ENCODE results near the gene TMCO4. TPM values are rescaled to one million over a fixed set of nuclear protein-coding genes. Genes with fewer than 3 reads are reported as not detected.
A peak's percentile ranks its signal among the peaks of the same experiment; 100 is the strongest.

Gene TMCO4
- total RNA-seq, 1 experiment from 2014 or later, result 13.5 TPM

DNA sequence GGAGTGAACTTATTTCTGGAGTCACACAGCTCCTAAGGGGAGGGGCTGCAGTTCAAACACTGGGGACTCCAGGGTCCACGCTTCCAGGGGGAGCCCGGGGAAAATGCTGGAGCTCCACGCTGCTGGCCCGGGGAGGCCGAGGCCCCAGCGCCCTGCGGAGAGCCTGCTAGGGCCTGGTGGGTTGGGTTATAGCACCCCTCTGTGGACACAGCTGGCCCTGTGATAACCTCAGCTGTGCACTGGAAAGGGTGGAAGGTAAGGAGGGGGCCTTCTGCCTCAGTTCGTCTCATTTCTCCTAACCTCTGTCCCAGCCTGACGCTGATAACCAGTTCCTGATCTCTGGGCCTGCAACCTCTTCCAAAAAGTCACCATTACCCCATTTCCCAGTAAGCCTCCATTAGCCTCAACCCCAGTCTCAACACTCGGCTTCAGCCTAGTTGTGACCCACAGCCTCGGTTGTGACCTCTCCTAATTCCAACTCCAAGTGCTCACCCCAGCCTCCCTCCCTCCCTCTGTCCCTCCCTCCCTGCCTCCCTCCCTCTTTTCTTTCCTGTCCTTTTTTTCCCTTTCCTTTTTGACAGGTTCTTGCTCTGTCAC lies 148.5 kb downstream of the TMCO4 start:
- H3K36me3 Mint-ChIP-seq (ENCODE audit: insufficient read depth, unreplicated experiment), result peaks cover 4% of the 10 kb centered on the region
- no TSS peak for BruUV-seq (replicated peaks)
- H3K27me3 Mint-ChIP-seq (ENCODE audit: unreplicated experiment), result no peaks in the 10 kb centered on the region
- no peak overlapping the region for H3K27ac Mint-ChIP-seq (ENCODE audit: unreplicated experiment)
- H3K9me3 Mint-ChIP-seq (ENCODE audit: low read depth, unreplicated experiment), result no peaks in the 10 kb centered on the region
- CTCF ChIA-PET, result interaction anchor here (0.5 kb wide), 1 partner anchor 309 kb away, joined by 4 read pairs; no protein-coding TSS in a partner anchor
- intact Hi-C loops (cut with micrococcal nuclease; ENCODE audit: unreplicated experiment), result no loop called here
- no peak for DNase-seq
- TF ChIP-seq, protein P1, sequence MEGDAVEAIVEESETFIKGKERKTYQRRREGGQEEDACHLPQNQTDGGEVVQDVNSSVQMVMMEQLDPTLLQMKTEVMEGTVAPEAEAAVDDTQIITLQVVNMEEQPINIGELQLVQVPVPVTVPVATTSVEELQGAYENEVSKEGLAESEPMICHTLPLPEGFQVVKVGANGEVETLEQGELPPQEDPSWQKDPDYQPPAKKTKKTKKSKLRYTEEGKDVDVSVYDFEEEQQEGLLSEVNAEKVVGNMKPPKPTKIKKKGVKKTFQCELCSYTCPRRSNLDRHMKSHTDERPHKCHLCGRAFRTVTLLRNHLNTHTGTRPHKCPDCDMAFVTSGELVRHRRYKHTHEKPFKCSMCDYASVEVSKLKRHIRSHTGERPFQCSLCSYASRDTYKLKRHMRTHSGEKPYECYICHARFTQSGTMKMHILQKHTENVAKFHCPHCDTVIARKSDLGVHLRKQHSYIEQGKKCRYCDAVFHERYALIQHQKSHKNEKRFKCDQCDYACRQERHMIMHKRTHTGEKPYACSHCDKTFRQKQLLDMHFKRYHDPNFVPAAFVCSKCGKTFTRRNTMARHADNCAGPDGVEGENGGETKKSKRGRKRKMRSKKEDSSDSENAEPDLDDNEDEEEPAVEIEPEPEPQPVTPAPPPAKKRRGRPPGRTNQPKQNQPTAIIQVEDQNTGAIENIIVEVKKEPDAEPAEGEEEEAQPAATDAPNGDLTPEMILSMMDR (IDR thresholded peaks at IDR 0.05; ENCODE audit: unreplicated experiment), result peak; percentile 44
- H3K4me1 Mint-ChIP-seq (ENCODE audit: low read depth, unreplicated experiment), result peaks cover 20% of the 10 kb centered on the region
- no peak overlapping the region for H3K4me3 Mint-ChIP-seq (ENCODE audit: low read depth, unreplicated experiment)

GRCh38 chr1:19650416-19651140 lies 149.1 kb downstream of the TMCO4 start:
- Mint-ChIP-seq H3K9me3 (ENCODE audit: low read depth, unreplicated experiment) (no peaks in the 10 kb centered on the region), H3K36me3 (ENCODE audit: insufficient read depth, unreplicated experiment) (peaks cover 5% of the 10 kb centered on the region), H3K4me3 (ENCODE audit: low read depth, unreplicated experiment) (no peak overlapping the region), H3K27ac (ENCODE audit: unreplicated experiment) (no peak overlapping the region), H3K27me3 (ENCODE audit: unreplicated experiment) (no peaks in the 10 kb centered on the region), H3K4me1 (ENCODE audit: low read depth, unreplicated experiment) (peaks cover 27% of the 10 kb centered on the region)
- intact Hi-C loops (cut with micrococcal nuclease; ENCODE audit: unreplicated experiment), result no loop called here
- BruUV-seq (replicated peaks), result no TSS peak
- no peak for DNase-seq
- CTCF ChIA-PET, result no interaction called here
- TF ChIP-seq, protein P1 (IDR thresholded peaks at IDR 0.05; ENCODE audit: unreplicated experiment), result no peak

DNA sequence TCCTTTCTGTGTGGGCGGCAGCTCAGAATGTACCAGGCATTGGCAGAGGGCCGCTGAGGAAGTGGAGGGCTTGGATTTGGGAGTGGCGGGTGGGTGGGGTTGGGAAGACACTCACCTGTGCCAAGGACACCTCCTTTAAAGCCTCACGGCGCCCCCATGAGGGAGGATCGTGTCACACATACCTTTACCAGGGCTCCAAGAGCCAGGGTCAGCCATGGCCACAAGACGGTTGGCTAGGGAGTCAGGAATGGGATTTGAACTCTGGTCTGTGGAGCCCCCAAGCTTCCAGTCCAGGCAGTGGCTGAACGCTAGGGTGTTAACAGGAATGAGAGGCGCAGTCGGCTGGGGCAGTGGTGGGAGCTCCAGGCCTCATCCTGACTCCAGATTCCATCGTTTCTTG lies 151.0 kb downstream of the TMCO4 start:
- TF ChIP-seq, protein P1 (IDR thresholded peaks at IDR 0.05; ENCODE audit: unreplicated experiment), result no peak
- CTCF ChIA-PET, result interaction anchor here (0.5 kb wide), 1 partner anchor 979 kb away, joined by 5 read pairs; no protein-coding TSS in a partner anchor
- intact Hi-C loops (cut with micrococcal nuclease; ENCODE audit: unreplicated experiment), result loop anchor here (5.0 kb wide), 1 partner anchor 161 kb away; the partner anchor contains the start of gene CAPZB
- H3K27me3 Mint-ChIP-seq (ENCODE audit: unreplicated experiment), result no peaks in the 10 kb centered on the region
- no peaks in the 10 kb centered on the region for H3K9me3 Mint-ChIP-seq (ENCODE audit: low read depth, unreplicated experiment)
- DNase-seq, result no peak
- peaks cover 27% of the 10 kb centered on the region for H3K4me1 Mint-ChIP-seq (ENCODE audit: low read depth, unreplicated experiment)
- H3K4me3 Mint-ChIP-seq (ENCODE audit: low read depth, unreplicated experiment), result no peak overlapping the region
- H3K36me3 Mint-ChIP-seq (ENCODE audit: insufficient read depth, unreplicated experiment), result peaks cover 19% of the 10 kb centered on the region
- no TSS peak for BruUV-seq (replicated peaks)
- no peak overlapping the region for H3K27ac Mint-ChIP-seq (ENCODE audit: unreplicated experiment)

GRCh38 chr1:19648239-19648638 lies 151.5 kb downstream of the TMCO4 start:
- Mint-ChIP-seq H3K4me3 (ENCODE audit: low read depth, unreplicated experiment) (no peak overlapping the region), H3K27ac (ENCODE audit: unreplicated experiment) (no peak overlapping the region), H3K36me3 (ENCODE audit: insufficient read depth, unreplicated experiment) (peaks cover 24% of the 10 kb centered on the region), H3K27me3 (ENCODE audit: unreplicated experiment) (no peaks in the 10 kb centered on the region), H3K4me1 (ENCODE audit: low read depth, unreplicated experiment) (peaks cover 29% of the 10 kb centered on the region), H3K9me3 (ENCODE audit: low read depth, unreplicated experiment) (no peaks in the 10 kb centered on the region)
- no TSS peak for BruUV-seq (replicated peaks)
- TF ChIP-seq, protein P1 (IDR thresholded peaks at IDR 0.05; ENCODE audit: unreplicated experiment), result no peak
- DNase-seq, result no peak
- CTCF ChIA-PET, result interaction anchor here (0.5 kb wide), 1 partner anchor 978 kb away, joined by 5 read pairs; no protein-coding TSS in a partner anchor
- intact Hi-C loops (cut with micrococcal nuclease; ENCODE audit: unreplicated experiment), result loop anchor here (5.0 kb wide), 1 partner anchor 161 kb away; the partner anchor contains the start of gene CAPZB
